Activated B cell treated with CpG ODN at 0.5 μM for 24 hours (primary cell): ENCODE results near the gene PDGFRB. TPM values are rescaled to one million over a fixed set of nuclear protein-coding genes. Genes with fewer than 3 reads are reported as not detected.

Source experiments
- ATAC-seq: fragments of 200-7000 bp; cut with Tn5 transposase; one replicate; pipeline ENCODE4 v1.10.0; 2021; ENCODE audit warnings: low read depth, mild to moderate bottlenecking, moderate library complexity
- CTCF ChIA-PET: fragments of 350-600 bp; sonication (Branson Sonifier 250); formaldehyde crosslinking; loops from one replicate; lab custom pipeline; 2021; ENCODE audit warnings: antibody characterized with exemption; lab: Charles Lee
- POLR2A ChIA-PET: fragments of 350-600 bp; sonication (Branson Sonifier 250); formaldehyde crosslinking; loops from one replicate; lab custom pipeline; 2021; ENCODE audit warnings: antibody characterized with exemption; lab: Charles Lee
- DNase-seq: peaks from one replicate; pipeline ENCODE4 v3.0.0; 2022
- H3K27ac Mint-ChIP-seq: one replicate; pipeline ENCODE4 v1.8.0; 2020; ENCODE audit warnings: mixed read lengths
- H3K27me3 Mint-ChIP-seq: one replicate; pipeline ENCODE4 v1.8.0; 2021; ENCODE audit warnings: mixed read lengths
- H3K36me3 Mint-ChIP-seq: one replicate; pipeline ENCODE4 v1.8.0; 2021; ENCODE audit warnings: low read depth, mixed read lengths
- H3K4me1 Mint-ChIP-seq: one replicate; pipeline ENCODE4 v1.8.0; 2021; ENCODE audit warnings: mixed read lengths
- H3K4me3 Mint-ChIP-seq: one replicate; pipeline ENCODE4 v1.8.0; 2020; ENCODE audit warnings: mild to moderate bottlenecking, mixed read lengths
- H3K9me3 Mint-ChIP-seq: one replicate; pipeline ENCODE4 v1.8.0; 2020; ENCODE audit warnings: mixed read lengths
- CTCF ChIP-seq: fragments of 200-600 bp; IDR thresholded peaks from one replicate; pipeline ENCODE4 v1.8.0; 2022; ENCODE audit warnings: antibody characterized with exemption, mild to moderate bottlenecking
- intact Hi-C: fragments of 100-400 bp; cut with micrococcal nuclease; formaldehyde crosslinking; loops from one replicate; pipeline ENCODE4 v1.15.1; 2024
- total RNA-seq: library from RNA; stranded (reverse); gene quantifications from 2 replicates; pipeline ENCODE4 v1.2.3, GENCODE V29; 2022

The PDGFRB gene
- total RNA-seq, 1 donor from 2014 or later: 1.8 TPM

- H3K4me3 Mint-ChIP-seq: no peak overlapping the region
- no peaks in the 10 kb centered on the region for H3K4me1 Mint-ChIP-seq
- DNase-seq (no peak), ATAC-seq (no peak)
- POLR2A ChIA-PET: no interaction called here
- no peaks in the 10 kb centered on the region for H3K36me3 Mint-ChIP-seq
- CTCF ChIA-PET: no interaction called here
- H3K27me3 Mint-ChIP-seq: peaks cover 19% of the 10 kb centered on the region
- TF ChIP-seq CTCF: no peak
- H3K27ac Mint-ChIP-seq: no peak overlapping the region
- H3K9me3 Mint-ChIP-seq: no peaks in the 10 kb centered on the region
- intact Hi-C loops: no loop called here
Observed at GRCh38 chr5:150186137-150186536, 30.5 kb upstream of the PDGFRB start.

GRCh38 chr5:150184990-150185912 lies 29.6 kb upstream of the PDGFRB start:
- DNase-seq (no peak), ATAC-seq (no peak)
- no peaks in the 10 kb centered on the region for H3K9me3 Mint-ChIP-seq
- TF ChIP-seq CTCF: no peak
- intact Hi-C loops: no loop called here
- H3K27me3 Mint-ChIP-seq: peaks cover 13% of the 10 kb centered on the region
- H3K27ac Mint-ChIP-seq: no peak overlapping the region
- H3K36me3 Mint-ChIP-seq: no peaks in the 10 kb centered on the region
- ChIA-PET CTCF (no interaction called here), POLR2A (no interaction called here)
- no peaks in the 10 kb centered on the region for H3K4me1 Mint-ChIP-seq
- H3K4me3 Mint-ChIP-seq: no peak overlapping the region

- H3K9me3 Mint-ChIP-seq: no peaks in the 10 kb centered on the region
- POLR2A ChIA-PET: no interaction called here
- H3K27ac Mint-ChIP-seq: no peak overlapping the region
- intact Hi-C loops: no loop called here
- H3K27me3 Mint-ChIP-seq: peaks cover 9% of the 10 kb centered on the region
- CTCF ChIA-PET: no interaction called here
- DNase-seq: no peak
- no peaks in the 10 kb centered on the region for H3K36me3 Mint-ChIP-seq
- H3K4me3 Mint-ChIP-seq: no peak overlapping the region
- ATAC-seq: no peak
- no peak for TF ChIP-seq CTCF
- no peaks in the 10 kb centered on the region for H3K4me1 Mint-ChIP-seq
Observed at GRCh38 chr5:150184006-150184405, 28.4 kb upstream of the PDGFRB start.

GRCh38 chr5:150183436-150183835 lies 27.8 kb upstream of the PDGFRB start:
- Mint-ChIP-seq H3K4me3 (no peak overlapping the region), H3K27me3 (peaks cover 8% of the 10 kb centered on the region), H3K4me1 (no peaks in the 10 kb centered on the region), H3K9me3 (no peaks in the 10 kb centered on the region), H3K27ac (no peak overlapping the region), H3K36me3 (no peaks in the 10 kb centered on the region)
- DNase-seq (no peak), ATAC-seq (no peak)
- intact Hi-C loops: no loop called here
- TF ChIP-seq CTCF: no peak
- ChIA-PET CTCF (no interaction called here), POLR2A (no interaction called here)

GRCh38 chr5:150182774-150183173 lies 27.1 kb upstream of the PDGFRB start:
- no peaks in the 10 kb centered on the region for H3K4me1 Mint-ChIP-seq
- H3K27me3 Mint-ChIP-seq: peaks cover 4% of the 10 kb centered on the region
- no peak overlapping the region for H3K4me3 Mint-ChIP-seq
- no peaks in the 10 kb centered on the region for H3K9me3 Mint-ChIP-seq
- ATAC-seq: no peak
- intact Hi-C loops: no loop called here
- POLR2A ChIA-PET: no interaction called here
- DNase-seq: no peak
- CTCF ChIA-PET: no interaction called here
- no peak for TF ChIP-seq CTCF
- no peak overlapping the region for H3K27ac Mint-ChIP-seq
- no peaks in the 10 kb centered on the region for H3K36me3 Mint-ChIP-seq
